Astrocyte (in vitro differentiated cells and primary cell): ENCODE data around the gene SLC38A8. TPM values are rescaled to one million over a fixed set of nuclear protein-coding genes. Genes with fewer than 3 reads are reported as not detected.

Experiments used
- DNase-seq: peaks from one replicate; pipeline ENCODE4 v3.0.0-alpha.2; 2010; ENCODE audit warnings: low read depth
- FAIRE-seq: peaks from 2 replicates; lab custom pipeline; 2011; peaks lifted over from hg19 to GRCh38; lab: Jason Lieb, UNC
- H2AFZ ChIP-seq: 2 replicates; pipeline ENCODE4 v1.6.0; 2012; ENCODE audit warnings: low read depth, low read length, inconsistent platforms
- H3K27ac ChIP-seq: 2 replicates; pipeline ENCODE4 v1.5.1; 2011; ENCODE audit warnings: low read depth, low read length, inconsistent platforms
- H3K27me3 ChIP-seq: 2 replicates; pipeline ENCODE4 v1.6.0; 2011; ENCODE audit warnings: low read length, inconsistent platforms; ENCODE audit not compliant: insufficient read depth
- H3K36me3 ChIP-seq: 2 replicates; pipeline ENCODE4 v1.5.1; 2011; ENCODE audit warnings: low read length, inconsistent platforms; ENCODE audit not compliant: insufficient read depth
- H3K4me1 ChIP-seq: 2 replicates; pipeline ENCODE4 v1.5.1; 2011; ENCODE audit warnings: low read length, inconsistent platforms; ENCODE audit not compliant: insufficient read depth
- H3K4me2 ChIP-seq: 2 replicates; pipeline ENCODE4 v1.6.0; 2012; ENCODE audit warnings: low read length, inconsistent platforms
- H3K4me3 ChIP-seq: 2 replicates; pipeline ENCODE4 v1.5.1; 2011; ENCODE audit warnings: low read depth, mild to moderate bottlenecking, low read length, inconsistent platforms; ENCODE audit not compliant: insufficient read depth
- H3K79me2 ChIP-seq: 2 replicates; pipeline ENCODE4 v1.6.0; 2012; ENCODE audit warnings: mild to moderate bottlenecking, low read length, inconsistent platforms; ENCODE audit not compliant: insufficient read depth
- H3K9ac ChIP-seq: 2 replicates; pipeline ENCODE4 v1.6.0; 2012; ENCODE audit warnings: mild to moderate bottlenecking, low read length, inconsistent platforms
- H3K9me3 ChIP-seq: 2 replicates; pipeline ENCODE4 v1.5.1; 2012; ENCODE audit warnings: low read depth, mild to moderate bottlenecking, low read length, inconsistent platforms; ENCODE audit not compliant: insufficient read depth
- H4K20me1 ChIP-seq: 2 replicates; pipeline ENCODE4 v1.6.0; 2012; ENCODE audit warnings: low read length, inconsistent platforms; ENCODE audit not compliant: insufficient read depth
- H3K27ac Mint-ChIP-seq: one replicate; pipeline ENCODE4 v1.8.0; 2021; ENCODE audit warnings: mild to moderate bottlenecking, mixed read lengths; ENCODE audit not compliant: unreplicated experiment
- H3K27me3 Mint-ChIP-seq: one replicate; pipeline ENCODE4 v1.8.0; 2021; ENCODE audit warnings: low read depth, mixed read lengths; ENCODE audit not compliant: unreplicated experiment
- H3K36me3 Mint-ChIP-seq: one replicate; pipeline ENCODE4 v1.8.0; 2021; ENCODE audit warnings: low read depth, mixed read lengths; ENCODE audit not compliant: unreplicated experiment
- H3K4me1 Mint-ChIP-seq: one replicate; pipeline ENCODE4 v1.8.0; 2021; ENCODE audit warnings: low read depth, mixed read lengths; ENCODE audit not compliant: unreplicated experiment
- H3K4me3 Mint-ChIP-seq: one replicate; pipeline ENCODE4 v1.8.0; 2021; ENCODE audit warnings: mild to moderate bottlenecking, moderate library complexity, mixed read lengths; ENCODE audit not compliant: unreplicated experiment
- H3K9me3 Mint-ChIP-seq: one replicate; pipeline ENCODE4 v1.8.0; 2021; ENCODE audit warnings: mild to moderate bottlenecking, mixed read lengths; ENCODE audit not compliant: unreplicated experiment
- CTCF ChIP-seq: IDR thresholded peaks from 2 replicates; pipeline ENCODE4 v1.5.1; 2011; ENCODE audit warnings: low read depth, mild to moderate bottlenecking, inconsistent platforms, low read length, moderate library complexity; ENCODE audit not compliant: insufficient read depth
- EZH2 ChIP-seq: IDR thresholded peaks from 2 replicates; pipeline ENCODE4 v1.6.1; 2012; ENCODE audit warnings: mild to moderate bottlenecking, low read length, inconsistent platforms; ENCODE audit not compliant: insufficient read depth
- total RNA-seq: library from RNA; stranded (reverse); gene quantifications from 2 replicates; pipeline ENCODE4 v1.2.1, GENCODE V29; 2021

The SLC38A8 gene
- total RNA-seq, 1 donor from 2014 or later, result not detected

- Mint-ChIP-seq H3K9me3 (no peaks in the 10 kb centered on the region), H3K4me3 (no peak overlapping the region), H3K27me3 (peaks cover 25% of the 10 kb centered on the region), H3K36me3 (no peaks in the 10 kb centered on the region), H3K27ac (no peak overlapping the region), H3K4me1 (no peaks in the 10 kb centered on the region)
- Histone ChIP-seq H3K27me3 (no peaks in the 10 kb centered on the region), H3K27ac (no peak overlapping the region), H2AFZ (no peak overlapping the region), H4K20me1 (peaks cover 3% of the 10 kb centered on the region), H3K9me3 (no peaks in the 10 kb centered on the region), H3K79me2 (no peaks in the 10 kb centered on the region), H3K4me1 (no peaks in the 10 kb centered on the region), H3K36me3 (no peaks in the 10 kb centered on the region), H3K9ac (no peak overlapping the region), H3K4me2 (no peak overlapping the region), H3K4me3 (no peak overlapping the region)
- DNase-seq (no peak), FAIRE-seq (no peak)
- TF ChIP-seq EZH2 (no peak), CTCF (no peak)
Observed at GRCh38 chr16:83964684-83965443, 77.7 kb downstream of the SLC38A8 start.

GRCh38 chr16:83963277-83964119 is 79.1 kb downstream of the SLC38A8 start:
- no peaks in the 10 kb centered on the region for H3K4me1 ChIP-seq
- no peaks in the 10 kb centered on the region for H3K4me1 Mint-ChIP-seq
- no peaks in the 10 kb centered on the region for H3K9me3 Mint-ChIP-seq
- peaks cover 3% of the 10 kb centered on the region for H4K20me1 ChIP-seq
- no peaks in the 10 kb centered on the region for H3K27me3 ChIP-seq
- H3K27me3 Mint-ChIP-seq, result peaks cover 21% of the 10 kb centered on the region
- H3K4me3 ChIP-seq, result no peak overlapping the region
- no peaks in the 10 kb centered on the region for H3K36me3 Mint-ChIP-seq
- no peaks in the 10 kb centered on the region for H3K79me2 ChIP-seq
- no peaks in the 10 kb centered on the region for H3K36me3 ChIP-seq
- no peak overlapping the region for H3K27ac Mint-ChIP-seq
- no peak overlapping the region for H2AFZ ChIP-seq
- no peak for FAIRE-seq
- H3K4me2 ChIP-seq, result no peak overlapping the region
- no peaks in the 10 kb centered on the region for H3K9me3 ChIP-seq
- H3K9ac ChIP-seq, result no peak overlapping the region
- H3K27ac ChIP-seq, result no peak overlapping the region
- TF ChIP-seq CTCF, result no peak
- no peak for TF ChIP-seq EZH2
- no peak for DNase-seq
- H3K4me3 Mint-ChIP-seq, result no peak overlapping the region
